DOHH2 (cell line): ENCODE measurements around the gene DCPS.

ENCODE experiments used
- CTCF ChIP-seq: fragments of 200-600 bp; sonication (generic); IDR thresholded peaks from one replicate; pipeline ENCODE4 v1.5.1; 2014; ENCODE audit warnings: antibody characterized with exemption, mild to moderate bottlenecking, low read depth, low read length; ENCODE audit not compliant: poor library complexity, severe bottlenecking
- EZH2phosphoT487 ChIP-seq: fragments of 200-600 bp; sonication (generic); IDR thresholded peaks from 2 replicates; pipeline ENCODE4 v1.6.1; 2017; ENCODE audit warnings: borderline replicate concordance, mild to moderate bottlenecking, antibody characterized with exemption, low read length, moderate library complexity, mixed read lengths

- no peak for TF ChIP-seq CTCF
- TF ChIP-seq EZH2phosphoT487: no peak
Measured at GRCh38 chr11:126284829-126285228, 19.0 kb upstream of the DCPS start.
